ENCODE measurements around the gene TGM3.

The TGM3 gene

GRCh38 chr20:2287504-2287903, 8.3 kb upstream of the TGM3 start:
- TF ChIP-seq TAF1 (IDR thresholded peaks at IDR 0.05; ENCODE audit: borderline replicate concordance, insufficient read depth, low read length) (no peak), SIN3A (IDR thresholded peaks at IDR 0.05; ENCODE audit: borderline replicate concordance, insufficient read depth, low read length) (no peak), POLR2AphosphoS5 (IDR thresholded peaks at IDR 0.05; ENCODE audit: low read depth, low read length) (no peak), FOXP2 (optimal IDR thresholded peaks at IDR 0.05; ENCODE audit: borderline replicate concordance, extremely low read depth, extremely low read length, insufficient read depth) (no peak)
- TF ChIP-seq, protein P1, sequence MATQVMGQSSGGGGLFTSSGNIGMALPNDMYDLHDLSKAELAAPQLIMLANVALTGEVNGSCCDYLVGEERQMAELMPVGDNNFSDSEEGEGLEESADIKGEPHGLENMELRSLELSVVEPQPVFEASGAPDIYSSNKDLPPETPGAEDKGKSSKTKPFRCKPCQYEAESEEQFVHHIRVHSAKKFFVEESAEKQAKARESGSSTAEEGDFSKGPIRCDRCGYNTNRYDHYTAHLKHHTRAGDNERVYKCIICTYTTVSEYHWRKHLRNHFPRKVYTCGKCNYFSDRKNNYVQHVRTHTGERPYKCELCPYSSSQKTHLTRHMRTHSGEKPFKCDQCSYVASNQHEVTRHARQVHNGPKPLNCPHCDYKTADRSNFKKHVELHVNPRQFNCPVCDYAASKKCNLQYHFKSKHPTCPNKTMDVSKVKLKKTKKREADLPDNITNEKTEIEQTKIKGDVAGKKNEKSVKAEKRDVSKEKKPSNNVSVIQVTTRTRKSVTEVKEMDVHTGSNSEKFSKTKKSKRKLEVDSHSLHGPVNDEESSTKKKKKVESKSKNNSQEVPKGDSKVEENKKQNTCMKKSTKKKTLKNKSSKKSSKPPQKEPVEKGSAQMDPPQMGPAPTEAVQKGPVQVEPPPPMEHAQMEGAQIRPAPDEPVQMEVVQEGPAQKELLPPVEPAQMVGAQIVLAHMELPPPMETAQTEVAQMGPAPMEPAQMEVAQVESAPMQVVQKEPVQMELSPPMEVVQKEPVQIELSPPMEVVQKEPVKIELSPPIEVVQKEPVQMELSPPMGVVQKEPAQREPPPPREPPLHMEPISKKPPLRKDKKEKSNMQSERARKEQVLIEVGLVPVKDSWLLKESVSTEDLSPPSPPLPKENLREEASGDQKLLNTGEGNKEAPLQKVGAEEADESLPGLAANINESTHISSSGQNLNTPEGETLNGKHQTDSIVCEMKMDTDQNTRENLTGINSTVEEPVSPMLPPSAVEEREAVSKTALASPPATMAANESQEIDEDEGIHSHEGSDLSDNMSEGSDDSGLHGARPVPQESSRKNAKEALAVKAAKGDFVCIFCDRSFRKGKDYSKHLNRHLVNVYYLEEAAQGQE (IDR thresholded peaks at IDR 0.05; ENCODE audit: insufficient read depth in 1 of 2, low read depth in 2 of 2, low read length in 2 of 2) = no peak

GRCh38 chr20:2289475-2289874, 6.3 kb upstream of the TGM3 start:
- TF ChIP-seq, protein P1 (IDR thresholded peaks at IDR 0.05; ENCODE audit: insufficient read depth in 1 of 2, low read depth in 2 of 2, low read length in 2 of 2) = no peak
- TF ChIP-seq SIN3A (IDR thresholded peaks at IDR 0.05; ENCODE audit: borderline replicate concordance, insufficient read depth, low read length) = no peak
- no peak for TF ChIP-seq POLR2AphosphoS5 (IDR thresholded peaks at IDR 0.05; ENCODE audit: low read depth, low read length)
- no peak for TF ChIP-seq FOXP2 (optimal IDR thresholded peaks at IDR 0.05; ENCODE audit: borderline replicate concordance, extremely low read depth, extremely low read length, insufficient read depth)
- TF ChIP-seq TAF1 (IDR thresholded peaks at IDR 0.05; ENCODE audit: borderline replicate concordance, insufficient read depth, low read length) = no peak

GRCh38 chr20:2290486-2290885, 5.3 kb upstream of the TGM3 start:
- no peak for TF ChIP-seq POLR2AphosphoS5 (IDR thresholded peaks at IDR 0.05; ENCODE audit: low read depth, low read length)
- TF ChIP-seq SIN3A (IDR thresholded peaks at IDR 0.05; ENCODE audit: borderline replicate concordance, insufficient read depth, low read length) = no peak
- TF ChIP-seq TAF1 (IDR thresholded peaks at IDR 0.05; ENCODE audit: borderline replicate concordance, insufficient read depth, low read length) = no peak
- TF ChIP-seq FOXP2 (optimal IDR thresholded peaks at IDR 0.05; ENCODE audit: borderline replicate concordance, extremely low read depth, extremely low read length, insufficient read depth) = no peak
- TF ChIP-seq, protein P1 (IDR thresholded peaks at IDR 0.05; ENCODE audit: insufficient read depth in 1 of 2, low read depth in 2 of 2, low read length in 2 of 2) = no peak

DNA sequence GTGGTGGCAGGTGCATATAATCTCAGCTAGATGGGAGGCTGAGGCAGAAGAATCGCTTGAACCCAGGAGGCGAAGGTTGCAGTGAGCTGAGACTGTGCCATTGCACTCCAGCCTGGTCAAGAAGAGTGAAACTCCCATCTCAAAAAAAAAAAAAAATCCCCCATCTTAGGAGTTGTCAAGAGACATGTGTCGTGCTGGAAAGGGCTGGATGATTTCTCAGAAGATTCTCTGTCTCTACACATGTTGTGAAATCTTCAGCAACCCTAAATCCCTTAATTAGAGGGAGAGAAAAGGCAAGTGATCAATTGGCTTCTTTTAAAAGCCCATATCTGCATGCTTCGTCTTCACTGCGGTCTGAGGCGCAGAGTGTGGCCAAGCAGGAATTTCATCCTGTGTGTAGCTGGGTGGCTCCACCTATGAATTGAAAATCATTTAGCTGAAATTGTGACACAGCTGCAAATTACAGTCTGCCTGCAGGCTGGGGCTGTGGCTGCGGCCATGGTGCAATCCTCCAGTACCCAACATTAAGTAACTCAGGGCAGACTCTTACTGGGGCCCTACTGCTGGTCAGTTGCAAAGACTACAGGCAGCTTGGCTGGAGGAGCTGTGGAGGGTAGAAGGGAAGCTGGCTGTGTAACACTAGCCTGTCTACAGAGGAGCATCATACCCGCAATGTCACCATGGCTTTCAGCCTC, 3.2 kb upstream of the TGM3 start:
- TF ChIP-seq, protein P1 (IDR thresholded peaks at IDR 0.05; ENCODE audit: insufficient read depth in 1 of 2, low read depth in 2 of 2, low read length in 2 of 2) = no peak
- TF ChIP-seq TAF1 (IDR thresholded peaks at IDR 0.05; ENCODE audit: borderline replicate concordance, insufficient read depth, low read length) (no peak), FOXP2 (optimal IDR thresholded peaks at IDR 0.05; ENCODE audit: borderline replicate concordance, extremely low read depth, extremely low read length, insufficient read depth) (no peak), POLR2AphosphoS5 (IDR thresholded peaks at IDR 0.05; ENCODE audit: low read depth, low read length) (no peak), SIN3A (IDR thresholded peaks at IDR 0.05; ENCODE audit: borderline replicate concordance, insufficient read depth, low read length) (no peak)
